ENCODE results near the gene TEX11. TPM values are rescaled to one million over a fixed set of nuclear protein-coding genes. Genes with fewer than 3 reads are reported as not detected.

TEX11 gene
- total and polyA plus RNA-seq, 9 of the 15 experiments (the other 6 are each of a cell fraction or from before 2014, with no cell fraction given), result 0.27 to 1.1 (median 0.45) TPM

DNA sequence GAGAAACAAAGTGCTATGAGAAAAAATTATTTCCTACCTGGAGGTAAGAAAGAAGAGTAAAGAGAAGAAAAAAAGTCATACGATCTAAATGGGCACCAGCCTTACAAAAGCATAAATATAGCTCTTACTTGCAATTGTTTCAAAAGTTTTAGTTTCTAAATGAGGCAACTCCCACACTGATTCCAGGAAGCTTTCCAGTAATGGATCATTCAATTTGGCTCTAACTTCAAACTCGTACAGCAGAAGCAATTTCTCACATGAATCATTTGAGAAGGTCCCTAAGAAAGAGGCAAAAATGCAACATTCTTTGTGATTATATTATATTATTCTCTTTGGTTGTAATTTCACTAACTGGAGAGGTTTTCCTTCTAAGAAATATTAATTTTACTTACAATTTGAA, 354.0 kb downstream of the TEX11 start:
- no peaks in the 10 kb centered on the region for H3K79me2 ChIP-seq (ENCODE audit: control insufficient read depth, insufficient read depth, low read length)
- WGBS (ENCODE audit: insufficient coverage, low coverage, missing lambda C conversion rate), result 0% methylated on average over 2 of the region's 2 CpGs
- no peaks in the 10 kb centered on the region for H3K27me3 ChIP-seq (ENCODE audit: control insufficient read depth in 2 of 2, insufficient read depth in 2 of 2, low read length in 2 of 2)
- no peaks in the 10 kb centered on the region for H3K4me1 ChIP-seq (replicated peaks in 1 of 2; ENCODE audit: control insufficient read depth in 2 of 2, insufficient read depth in 2 of 2, low read length in 2 of 2)
- H3K27ac ChIP-seq (ENCODE audit: extremely low read depth, low read depth, low read length), result no peak overlapping the region
- H3K4me2 ChIP-seq (ENCODE audit: insufficient read depth, low read length), result no peak overlapping the region
- no peak for TF ChIP-seq MEIS2 (IDR thresholded peaks at IDR 0.05; ENCODE audit: partially characterized antibody)
- TF ChIP-seq SAP30 (IDR thresholded peaks at IDR 0.05; ENCODE audit: borderline replicate concordance, insufficient read depth, low read depth, low read length, poor library complexity, severe bottlenecking), result no peak
- TF ChIP-seq ZNF395 (CRISPR knock-in tag; IDR thresholded peaks at IDR 0.05), result no peak
- TF ChIP-seq HDAC6 (IDR thresholded peaks at IDR 0.05; ENCODE audit: low read depth, low read length), result no peak
- no peak for TF ChIP-seq SNRNP70 (optimal IDR thresholded peaks at IDR 0.05; ENCODE audit: low read depth, low read length)
- no peak for TF ChIP-seq HCFC1 (IDR thresholded peaks at IDR 0.05; ENCODE audit: low read depth, low read length)
- TF ChIP-seq ZBTB11 (CRISPR knock-in tag; IDR thresholded peaks at IDR 0.05), result no peak
- H3K9ac ChIP-seq (ENCODE audit: insufficient read depth in 1 of 2, low read depth in 2 of 2, low read length in 2 of 2), result no peak overlapping the region
- no peaks in the 10 kb centered on the region for H3K36me3 ChIP-seq (ENCODE audit: control insufficient read depth, insufficient read depth, low read length)
- no peaks in the 10 kb centered on the region for H4K20me1 ChIP-seq (replicated peaks; ENCODE audit: control insufficient read depth, insufficient read depth, low read length)
- intact Hi-C loops (cut with micrococcal nuclease) (loop anchor here (1.0 kb wide), 1 partner anchor 100 kb away; no protein-coding TSS in a partner anchor), in situ Hi-C loops (cut with MboI) (no loop called here)
- H2AFZ ChIP-seq (ENCODE audit: low read depth, low read length), result no peak overlapping the region
- H3K9me3 ChIP-seq (replicated peaks; ENCODE audit: control insufficient read depth, insufficient read depth, low read depth, low read length), result no peaks in the 10 kb centered on the region
- no peak for ATAC-seq
- DNase-seq (ENCODE audit: extremely low read depth in 1 of 4, low spot score in 3 of 4), result no peak
- ChIA-PET POLR2A (no interaction called here), CTCF (ENCODE audit: low intra/inter-chr PET ratio) (no interaction called here)
- BruUV-seq (replicated peaks), result no TSS peak
- no peak overlapping the region for H3K4me3 ChIP-seq
- no peak for FAIRE-seq
- H3K9me1 ChIP-seq (ENCODE audit: control insufficient read depth, insufficient read depth, low read length), result no peaks in the 10 kb centered on the region

Data from K562 (cell line).